Smooth muscle cell (in vitro differentiated cells): Measurements from ENCODE around the gene NCOA1. TPM values are rescaled to one million over a fixed set of nuclear protein-coding genes. Genes with fewer than 3 reads are reported as not detected.

Experiments used
- DNase-seq: peaks from one replicate; lab custom pipeline; 2025; ENCODE audit not compliant: unreplicated experiment; lab: John Stamatoyannopoulos, UW
- H2AFZ ChIP-seq: fragments of 200-600 bp; sonication (generic); 2 replicates; pipeline ENCODE4 v1.6.0; 2016; ENCODE audit warnings: antibody characterized with exemption, low read depth, mild to moderate bottlenecking
- H3F3A ChIP-seq: fragments of 200-600 bp; sonication (generic); 2 replicates; pipeline ENCODE4 v1.6.0; 2017; ENCODE audit warnings: antibody characterized with exemption, low read depth
- H3K27ac ChIP-seq: fragments of 200-600 bp; sonication (generic); 2 replicates; pipeline ENCODE4 v1.5.1; 2016; ENCODE audit warnings: low read depth, mild to moderate bottlenecking
- H3K27me3 ChIP-seq: fragments of 200-600 bp; sonication (generic); 2 replicates; pipeline ENCODE4 v1.6.1; 2016; ENCODE audit warnings: low read depth, mild to moderate bottlenecking
- H3K36me3 ChIP-seq: fragments of 200-600 bp; sonication (generic); 2 replicates; pipeline ENCODE4 v1.5.1; 2016; ENCODE audit warnings: low read depth
- H3K4me1 ChIP-seq: fragments of 200-600 bp; sonication (generic); 2 replicates; pipeline ENCODE4 v1.5.1; 2016; ENCODE audit warnings: low read depth
- H3K4me2 ChIP-seq: fragments of 200-600 bp; sonication (generic); 2 replicates; pipeline ENCODE4 v1.6.0; 2016; ENCODE audit warnings: mild to moderate bottlenecking
- H3K4me3 ChIP-seq: fragments of 200-600 bp; sonication (generic); 2 replicates; pipeline ENCODE4 v1.5.1; 2016; ENCODE audit warnings: mild to moderate bottlenecking
- H3K79me2 ChIP-seq: fragments of 200-600 bp; sonication (generic); 2 replicates; pipeline ENCODE4 v1.6.0; 2016; ENCODE audit warnings: low read depth, mild to moderate bottlenecking
- H3K9ac ChIP-seq: fragments of 200-600 bp; sonication (generic); 2 replicates; pipeline ENCODE4 v1.6.0; 2016; ENCODE audit warnings: low read depth
- H3K9me3 ChIP-seq: fragments of 200-600 bp; sonication (generic); replicated peaks from 2 replicates; pipeline ENCODE4 v1.5.1; 2016; ENCODE audit warnings: low read depth
- H4K20me1 ChIP-seq: fragments of 200-600 bp; sonication (generic); 2 replicates; pipeline ENCODE4 v1.6.0; 2016; ENCODE audit warnings: low read depth
- WGBS: methylation state at CpG from one replicate; pipeline ENCODE4 v1.1.7; 2016; ENCODE audit warnings: low lambda C conversion rate; 5-methylcytosine and 5-hydroxymethylcytosine counted together
- polyA plus RNA-seq: library from polyadenylated mRNA; unstranded; fragments of >200 nt; fragmentation: Nextera tagmentation; extraction: Ambion mirVana; gene quantifications from 2 replicates; pipeline ENCODE4 v1.2.1, GENCODE V29; 2016
- total RNA-seq: library from RNA; depleted of rRNA; stranded (reverse); fragments of >200 nt; gene quantifications from 2 replicates; pipeline ENCODE4 v1.2.3, GENCODE V29; 2014
- TF ChIP-seq, protein P1 (sequence below): fragments of 200-600 bp; sonication (generic); IDR thresholded peaks from 2 replicates; pipeline ENCODE4 v1.5.1; 2017; ENCODE audit warnings: borderline replicate concordance, mild to moderate bottlenecking, antibody characterized with exemption; ENCODE audit not compliant: insufficient read depth, poor library complexity, severe bottlenecking

NCOA1 gene
- total and polyA plus RNA-seq, 2 experiments from 2014 or later, result 8.5 to 21.0 TPM

DNA sequence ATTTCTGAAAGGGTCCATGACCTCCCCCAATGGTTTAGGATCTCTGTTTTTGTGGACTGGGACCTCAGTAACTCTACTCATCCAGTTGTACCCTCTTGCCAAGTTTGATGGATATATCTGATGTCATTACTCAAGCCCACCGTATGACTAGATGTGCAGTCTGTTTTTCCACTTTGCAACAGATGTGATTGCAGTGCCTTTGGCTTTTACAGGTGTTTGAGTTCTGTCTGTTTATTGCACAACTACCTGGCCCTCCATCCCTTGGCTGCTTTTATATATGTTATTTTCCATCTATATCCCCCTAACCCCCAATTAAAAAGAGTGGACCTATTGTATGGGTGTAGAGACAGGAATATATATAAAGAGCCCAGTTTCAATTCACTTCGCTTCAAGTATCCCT, 10.8 kb downstream of the NCOA1 start:
- H4K20me1 ChIP-seq, result peaks cover 98% of the 10 kb centered on the region
- no peak overlapping the region for H3K27ac ChIP-seq
- 80% methylated on average over 2 of the region's 2 CpGs for WGBS
- H3K36me3 ChIP-seq, result no peaks in the 10 kb centered on the region
- TF ChIP-seq, protein P1, sequence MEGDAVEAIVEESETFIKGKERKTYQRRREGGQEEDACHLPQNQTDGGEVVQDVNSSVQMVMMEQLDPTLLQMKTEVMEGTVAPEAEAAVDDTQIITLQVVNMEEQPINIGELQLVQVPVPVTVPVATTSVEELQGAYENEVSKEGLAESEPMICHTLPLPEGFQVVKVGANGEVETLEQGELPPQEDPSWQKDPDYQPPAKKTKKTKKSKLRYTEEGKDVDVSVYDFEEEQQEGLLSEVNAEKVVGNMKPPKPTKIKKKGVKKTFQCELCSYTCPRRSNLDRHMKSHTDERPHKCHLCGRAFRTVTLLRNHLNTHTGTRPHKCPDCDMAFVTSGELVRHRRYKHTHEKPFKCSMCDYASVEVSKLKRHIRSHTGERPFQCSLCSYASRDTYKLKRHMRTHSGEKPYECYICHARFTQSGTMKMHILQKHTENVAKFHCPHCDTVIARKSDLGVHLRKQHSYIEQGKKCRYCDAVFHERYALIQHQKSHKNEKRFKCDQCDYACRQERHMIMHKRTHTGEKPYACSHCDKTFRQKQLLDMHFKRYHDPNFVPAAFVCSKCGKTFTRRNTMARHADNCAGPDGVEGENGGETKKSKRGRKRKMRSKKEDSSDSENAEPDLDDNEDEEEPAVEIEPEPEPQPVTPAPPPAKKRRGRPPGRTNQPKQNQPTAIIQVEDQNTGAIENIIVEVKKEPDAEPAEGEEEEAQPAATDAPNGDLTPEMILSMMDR, result no peak
- H3K4me2 ChIP-seq, result no peak overlapping the region
- no peak overlapping the region for H3K9ac ChIP-seq
- H3K4me1 ChIP-seq, result no peaks in the 10 kb centered on the region
- H2AFZ ChIP-seq, result no peak overlapping the region
- H3K27me3 ChIP-seq, result no peaks in the 10 kb centered on the region
- no peak overlapping the region for H3K4me3 ChIP-seq
- H3K9me3 ChIP-seq, result no peaks in the 10 kb centered on the region
- DNase-seq, result no peak
- peaks cover 80% of the 10 kb centered on the region for H3K79me2 ChIP-seq
- H3F3A ChIP-seq, result no peaks in the 10 kb centered on the region

DNA sequence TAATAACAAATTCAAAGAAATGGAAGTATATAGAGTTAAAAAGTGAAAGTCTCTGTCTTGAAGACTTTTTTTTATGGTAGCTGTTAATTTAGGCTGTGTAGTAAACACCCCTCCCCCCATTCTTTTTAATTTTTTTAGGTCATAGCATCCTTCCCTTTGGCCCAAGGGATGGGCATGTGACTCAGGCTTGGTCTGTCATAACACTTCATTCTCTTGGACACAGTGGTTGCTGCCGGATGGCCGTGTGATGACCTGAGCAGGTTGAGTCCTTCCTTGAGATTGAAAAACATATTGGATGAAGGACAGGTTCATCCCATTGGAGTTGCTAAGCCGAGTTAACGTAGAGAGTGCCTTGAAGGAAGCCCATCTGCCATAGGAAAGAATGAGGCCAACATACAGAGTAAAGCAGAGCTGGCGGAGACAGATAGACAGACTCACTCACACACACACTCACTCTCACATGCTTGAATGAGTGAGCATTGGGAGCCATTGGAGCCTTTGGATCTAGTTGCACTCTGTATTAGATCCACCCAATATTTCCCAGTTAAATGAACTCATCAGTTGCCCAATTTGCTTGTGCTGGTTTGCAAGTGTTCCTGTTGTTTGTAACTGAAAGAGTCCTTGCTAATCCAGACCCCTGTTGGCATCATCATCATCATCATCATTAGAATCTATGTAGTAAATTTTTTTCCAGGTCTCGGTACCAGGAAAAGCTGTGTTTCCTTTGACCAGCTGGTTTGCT, 14.7 kb downstream of the NCOA1 start:
- Histone ChIP-seq H3K36me3 (no peaks in the 10 kb centered on the region), H3K27ac (no peak overlapping the region), H3K4me1 (no peaks in the 10 kb centered on the region), H3K27me3 (no peaks in the 10 kb centered on the region), H3K4me3 (no peak overlapping the region), H3K9me3 (no peaks in the 10 kb centered on the region), H3K9ac (no peak overlapping the region), H2AFZ (no peak overlapping the region), H3K4me2 (no peak overlapping the region), H3F3A (no peaks in the 10 kb centered on the region), H3K79me2 (peaks cover 86% of the 10 kb centered on the region), H4K20me1 (peaks cover 91% of the 10 kb centered on the region)
- DNase-seq, result no peak
- TF ChIP-seq, protein P1, result no peak
- 98% methylated on average over 6 of the region's 6 CpGs for WGBS

GRCh38 chr2:24507549-24507948, 16.5 kb downstream of the NCOA1 start:
- DNase-seq, result no peak
- Histone ChIP-seq H3K36me3 (no peaks in the 10 kb centered on the region), H3K27ac (no peak overlapping the region), H4K20me1 (peaks cover 91% of the 10 kb centered on the region), H3K79me2 (peaks cover 89% of the 10 kb centered on the region), H3K27me3 (no peaks in the 10 kb centered on the region), H2AFZ (no peak overlapping the region), H3K4me1 (no peaks in the 10 kb centered on the region), H3K9ac (no peak overlapping the region), H3K4me3 (no peak overlapping the region), H3K9me3 (no peaks in the 10 kb centered on the region), H3F3A (no peaks in the 10 kb centered on the region), H3K4me2 (no peak overlapping the region)
- 97% methylated on average over 4 of the region's 4 CpGs for WGBS
- TF ChIP-seq, protein P1, result no peak

GRCh38 chr2:24508878-24509277, 17.8 kb downstream of the NCOA1 start:
- no peak overlapping the region for H2AFZ ChIP-seq
- no peaks in the 10 kb centered on the region for H3F3A ChIP-seq
- H3K36me3 ChIP-seq, result no peaks in the 10 kb centered on the region
- TF ChIP-seq, protein P1, result no peak
- H3K9me3 ChIP-seq, result no peaks in the 10 kb centered on the region
- H3K79me2 ChIP-seq, result peaks cover 85% of the 10 kb centered on the region
- peaks cover 91% of the 10 kb centered on the region for H4K20me1 ChIP-seq
- no peaks in the 10 kb centered on the region for H3K4me1 ChIP-seq
- H3K27ac ChIP-seq, result no peak overlapping the region
- H3K4me3 ChIP-seq, result no peak overlapping the region
- 95% methylated on average over 1 of the region's 1 CpG for WGBS
- no peaks in the 10 kb centered on the region for H3K27me3 ChIP-seq
- H3K9ac ChIP-seq, result no peak overlapping the region
- no peak overlapping the region for H3K4me2 ChIP-seq
- DNase-seq, result no peak
